HCT116 (cell line): ENCODE results near the gene MBP. TPM values are rescaled to one million over a fixed set of nuclear protein-coding genes. Genes with fewer than 3 reads are reported as not detected.

ENCODE experiments used
- ATAC-seq: fragments of 200-7000 bp; cut with Tn5 transposase; 2 replicates; pipeline ENCODE4 v1.9.1; 2020; ENCODE audit warnings: mild to moderate bottlenecking, moderate library complexity
- BruUV-seq: library from RNA; stranded (reverse); fragments of 400-500 nt; replicated peaks from 2 replicates; lab custom pipeline; 2021; lab: Mats Ljungman, UMichigan
- CTCF ChIA-PET: fragments of 300-600 bp; sonication (Branson Sonifier 250); formaldehyde crosslinking; loops from one replicate; lab custom pipeline; 2021; ENCODE audit warnings: antibody characterized with exemption; lab: Charles Lee
- POLR2A ChIA-PET: fragments of 300-600, 350-600 bp; sonication (Branson Sonifier 250); formaldehyde crosslinking; loops from one replicate; lab custom pipeline; 2021; ENCODE audit warnings: antibody characterized with exemption; lab: Charles Lee
- RAD21 ChIA-PET, 2 experiments: fragments of 300-600 bp; sonication (Branson Sonifier 250); formaldehyde crosslinking; loops; one replicate each; lab custom pipeline; 2023; ENCODE audit warnings: low total read pairs in 2 of 2; ENCODE audit not compliant: uncharacterized antibody in 2 of 2, unreplicated experiment in 2 of 2, low non-redundant PET in 1 of 2; lab: Charles Lee
- DNase-seq: peaks from one replicate; pipeline ENCODE4 v3.0.0-alpha.2; 2010; ENCODE audit warnings: low read depth, low spot score
- H2AFZ ChIP-seq: fragments of 200-600 bp; shearing (Covaris generic), sonication (generic); 2 replicates; pipeline ENCODE4 v1.6.1; 2017; ENCODE audit warnings: low read depth, mixed run types, mixed read lengths, antibody characterized with exemption, low read length; ENCODE audit not compliant: poor library complexity, severe bottlenecking
- H3K27ac ChIP-seq: 2 replicates; pipeline ENCODE4 v1.5.1; 2012; ENCODE audit warnings: low read depth, low read length
- H3K27me3 ChIP-seq: fragments of 200-600 bp; sonication (generic); 2 replicates; pipeline ENCODE4 v1.6.1; 2016; ENCODE audit warnings: mixed run types, low read length, mixed read lengths; ENCODE audit not compliant: insufficient read depth
- H3K36me3 ChIP-seq, 2 experiments: fragments of 200-500 bp in 1 of 2; fragments of 200-600 bp in 1 of 2; sonication (Bioruptor generic) in 1 of 2; sonication (generic) in 1 of 2; 2 replicates each; pipeline versions ENCODE4 v1.5.1 to v1.6.1; 2014 to 2016; ENCODE audit warnings: low read length in 2 of 2, inconsistent platforms in 1 of 2, mixed read lengths in 1 of 2, mixed run types in 1 of 2; ENCODE audit not compliant: insufficient read depth in 2 of 2, control insufficient read depth in 1 of 2
- H3K4me1 ChIP-seq, 2 experiments: fragments of 200-600 bp in 1 of 2; sonication (generic) in 1 of 2; 2 replicates each; pipeline versions ENCODE4 v1.5.1 to v1.6.1; 2012 to 2017; ENCODE audit warnings: low read length in 2 of 2, inconsistent platforms in 1 of 2, mild to moderate bottlenecking in 1 of 2, mixed read lengths in 1 of 2, mixed run types in 1 of 2, moderate library complexity in 1 of 2; ENCODE audit not compliant: insufficient read depth in 2 of 2, control insufficient read depth in 1 of 2
- H3K4me2 ChIP-seq: fragments of 200-600 bp; sonication (generic); 2 replicates; pipeline ENCODE4 v1.6.1; 2017; ENCODE audit warnings: mixed run types, low read length, mixed read lengths
- H3K4me3 ChIP-seq, 2 experiments: fragments of 200-600 bp in 1 of 2; sonication (generic) in 1 of 2; replicated peaks in 1 of 2; 2 replicates each; pipeline ENCODE4 v1.5.1; 2011 to 2016; ENCODE audit warnings: low read length in 2 of 2, control low read depth in 1 of 2, low read depth in 1 of 2, mild to moderate bottlenecking in 1 of 2, mixed read lengths in 1 of 2, mixed run types in 1 of 2
- H3K79me2 ChIP-seq: fragments of 200-600 bp; sonication (generic); 2 replicates; pipeline ENCODE4 v1.6.1; 2017; ENCODE audit warnings: mild to moderate bottlenecking, mixed run types, low read length, moderate library complexity, mixed read lengths; ENCODE audit not compliant: insufficient read depth
- H3K9ac ChIP-seq: fragments of 200-600 bp; sonication (generic); 2 replicates; pipeline ENCODE4 v1.6.1; 2016; ENCODE audit warnings: low read length, mixed read lengths
- H3K9me2 ChIP-seq: fragments of 200-600 bp; sonication (generic), shearing (Covaris generic); 2 replicates; pipeline ENCODE4 v1.6.1; 2017; ENCODE audit warnings: mixed run types, mild to moderate bottlenecking, moderate library complexity; ENCODE audit not compliant: insufficient read depth
- H3K9me3 ChIP-seq, 2 experiments: fragments of 200-500 bp in 1 of 2; fragments of 200-600 bp in 1 of 2; sonication (Bioruptor generic) in 1 of 2; sonication (generic) in 1 of 2; 2 replicates each; pipeline ENCODE4 v1.6.1; 2014 to 2017; ENCODE audit warnings: low read length in 2 of 2, mixed read lengths in 2 of 2, inconsistent platforms in 1 of 2, low read depth in 1 of 2, mild to moderate bottlenecking in 1 of 2, mixed run types in 1 of 2, moderate library complexity in 1 of 2; ENCODE audit not compliant: control insufficient read depth in 1 of 2, insufficient read depth in 1 of 2
- H4K20me1 ChIP-seq: fragments of 200-600 bp; sonication (generic), shearing (Covaris generic); 2 replicates; pipeline ENCODE4 v1.6.1; 2017; ENCODE audit warnings: mixed run types, mild to moderate bottlenecking, moderate library complexity; ENCODE audit not compliant: insufficient read depth
- CBX3 ChIP-seq: IDR thresholded peaks from 2 replicates; pipeline ENCODE4 v1.6.1; 2012; ENCODE audit warnings: low read depth
- ELF1 ChIP-seq: IDR thresholded peaks from 2 replicates; pipeline ENCODE4 v1.6.1; 2012; ENCODE audit warnings: low read depth, borderline replicate concordance
- EZH2 ChIP-seq: fragments of 200-600 bp; sonication (generic); IDR thresholded peaks from 2 replicates; pipeline ENCODE4 v1.6.1; 2017; ENCODE audit warnings: antibody characterized with exemption, mixed run types
- POLR2A ChIP-seq: IDR thresholded peaks from 2 replicates; pipeline ENCODE4 v1.7.0; 2011; ENCODE audit warnings: borderline replicate concordance; ENCODE audit not compliant: insufficient read depth, insufficient read length; ENCODE audit errors: extremely low read depth
- POLR2AphosphoS5 ChIP-seq: IDR thresholded peaks from 2 replicates; pipeline ENCODE4 v1.6.1; 2011; ENCODE audit warnings: mild to moderate bottlenecking, low read depth, low read length, moderate library complexity
- RAD21 ChIP-seq: IDR thresholded peaks from 2 replicates; pipeline ENCODE4 v1.6.1; 2012; ENCODE audit warnings: low read depth, mild to moderate bottlenecking
- SIN3A ChIP-seq: IDR thresholded peaks from 2 replicates; pipeline ENCODE4 v1.6.1; 2012; ENCODE audit warnings: low read depth
- YY1 ChIP-seq: IDR thresholded peaks from 2 replicates; pipeline ENCODE4 v1.6.1; 2011; ENCODE audit warnings: low read length, low read depth, moderate library complexity, mild to moderate bottlenecking; ENCODE audit not compliant: insufficient replicate concordance; ENCODE audit errors: extremely low read depth
- intact Hi-C: fragments of 100-400 bp; cut with micrococcal nuclease; formaldehyde crosslinking; loops from 2 replicates; pipeline ENCODE4 v1.10.0; 2022
- total RNA-seq: library from RNA; stranded (reverse); gene quantifications from one replicate; pipeline ENCODE4 v1.2.1, GENCODE V29; 2021; ENCODE audit not compliant: unreplicated experiment
- TF ChIP-seq, protein P1 (sequence below): IDR thresholded peaks from 2 replicates; pipeline ENCODE4 v1.6.1; 2012
- TF ChIP-seq, protein P2 (sequence below): IDR thresholded peaks from 2 replicates; pipeline ENCODE4 v1.6.1; 2012; ENCODE audit warnings: low read depth

MBP gene
- total RNA-seq, 1 experiment from 2014 or later = 34.9 TPM

DNA sequence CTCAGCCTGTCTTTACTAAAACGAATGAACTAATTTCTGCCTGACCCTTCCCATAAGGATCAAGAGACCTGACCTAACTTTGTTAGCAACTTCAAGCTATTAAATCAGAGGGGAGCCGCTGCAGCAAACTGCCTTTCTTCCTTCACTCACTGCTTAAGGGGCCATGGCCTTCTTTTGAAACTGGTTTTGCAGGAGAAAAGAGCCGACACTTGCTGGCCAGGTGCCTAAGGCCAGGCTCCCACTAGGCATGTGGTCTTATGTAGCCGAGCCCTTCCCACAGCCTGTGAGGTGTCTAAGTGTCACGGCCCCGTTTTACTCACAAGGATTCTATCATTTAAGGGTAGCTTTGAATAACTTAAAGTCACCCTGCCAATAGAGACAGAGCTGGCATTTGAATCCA, 179.4 kb downstream of the MBP start:
- H3K9me3 ChIP-seq = no peaks in the 10 kb centered on the region
- RAD21 ChIA-PET = no interaction called here
- no peak overlapping the region for H3K9ac ChIP-seq
- no peaks in the 10 kb centered on the region for H3K9me2 ChIP-seq
- no peaks in the 10 kb centered on the region; the same call in 1 of the 2 replicates for H4K20me1 ChIP-seq
- H3K27ac ChIP-seq = no peak overlapping the region
- no peak for DNase-seq
- CTCF ChIA-PET = no interaction called here
- no TSS peak for BruUV-seq
- H2AFZ ChIP-seq = no peak overlapping the region
- peaks cover 0 to 9% of the 10 kb centered on the region in 2 experiments; a peak in 1 of 4 replicates for H3K36me3 ChIP-seq
- POLR2A ChIA-PET = no interaction called here
- H3K4me2 ChIP-seq = no peak overlapping the region
- no peaks in the 10 kb centered on the region for H3K79me2 ChIP-seq
- no peak overlapping the region for H3K4me3 ChIP-seq
- TF ChIP-seq ELF1 (no peak), SIN3A (no peak), RAD21 (no peak), YY1 (no peak), CBX3 (no peak), POLR2AphosphoS5 (no peak), EZH2 (no peak), POLR2A (no peak)
- TF ChIP-seq, protein P1, sequence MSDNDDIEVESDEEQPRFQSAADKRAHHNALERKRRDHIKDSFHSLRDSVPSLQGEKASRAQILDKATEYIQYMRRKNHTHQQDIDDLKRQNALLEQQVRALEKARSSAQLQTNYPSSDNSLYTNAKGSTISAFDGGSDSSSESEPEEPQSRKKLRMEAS = no peak
- TF ChIP-seq, protein P2, sequence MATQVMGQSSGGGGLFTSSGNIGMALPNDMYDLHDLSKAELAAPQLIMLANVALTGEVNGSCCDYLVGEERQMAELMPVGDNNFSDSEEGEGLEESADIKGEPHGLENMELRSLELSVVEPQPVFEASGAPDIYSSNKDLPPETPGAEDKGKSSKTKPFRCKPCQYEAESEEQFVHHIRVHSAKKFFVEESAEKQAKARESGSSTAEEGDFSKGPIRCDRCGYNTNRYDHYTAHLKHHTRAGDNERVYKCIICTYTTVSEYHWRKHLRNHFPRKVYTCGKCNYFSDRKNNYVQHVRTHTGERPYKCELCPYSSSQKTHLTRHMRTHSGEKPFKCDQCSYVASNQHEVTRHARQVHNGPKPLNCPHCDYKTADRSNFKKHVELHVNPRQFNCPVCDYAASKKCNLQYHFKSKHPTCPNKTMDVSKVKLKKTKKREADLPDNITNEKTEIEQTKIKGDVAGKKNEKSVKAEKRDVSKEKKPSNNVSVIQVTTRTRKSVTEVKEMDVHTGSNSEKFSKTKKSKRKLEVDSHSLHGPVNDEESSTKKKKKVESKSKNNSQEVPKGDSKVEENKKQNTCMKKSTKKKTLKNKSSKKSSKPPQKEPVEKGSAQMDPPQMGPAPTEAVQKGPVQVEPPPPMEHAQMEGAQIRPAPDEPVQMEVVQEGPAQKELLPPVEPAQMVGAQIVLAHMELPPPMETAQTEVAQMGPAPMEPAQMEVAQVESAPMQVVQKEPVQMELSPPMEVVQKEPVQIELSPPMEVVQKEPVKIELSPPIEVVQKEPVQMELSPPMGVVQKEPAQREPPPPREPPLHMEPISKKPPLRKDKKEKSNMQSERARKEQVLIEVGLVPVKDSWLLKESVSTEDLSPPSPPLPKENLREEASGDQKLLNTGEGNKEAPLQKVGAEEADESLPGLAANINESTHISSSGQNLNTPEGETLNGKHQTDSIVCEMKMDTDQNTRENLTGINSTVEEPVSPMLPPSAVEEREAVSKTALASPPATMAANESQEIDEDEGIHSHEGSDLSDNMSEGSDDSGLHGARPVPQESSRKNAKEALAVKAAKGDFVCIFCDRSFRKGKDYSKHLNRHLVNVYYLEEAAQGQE = no peak
- no peaks in the 10 kb centered on the region for H3K27me3 ChIP-seq
- no peak for ATAC-seq
- intact Hi-C loops = no loop called here
- H3K4me1 ChIP-seq = no peaks in the 10 kb centered on the region
